Liver (tissue), 9 donors: Measurements from ENCODE around the gene AVL9. TPM values are rescaled to one million over a fixed set of nuclear protein-coding genes. Genes with fewer than 3 reads are reported as not detected.

ENCODE experiments used
- DNase-seq: peaks from one replicate; pipeline ENCODE4 v3.0.0-alpha.2; 2017; ENCODE audit warnings: low spot score
- H3K27ac ChIP-seq, 2 donors: one replicate each; pipeline ENCODE4 v1.7.0; 2013; ENCODE audit warnings: inconsistent platforms in 2 of 2, low read length in 2 of 2, control low read depth in 1 of 2, low read depth in 1 of 2, mild to moderate bottlenecking in 1 of 2
- H3K27me3 ChIP-seq, 4 donors: one replicate each; pipeline versions ENCODE4 v1.6.1 to v1.7.0; 2013; ENCODE audit warnings: low read length in 3 of 4, inconsistent platforms in 1 of 4, mild to moderate bottlenecking in 1 of 4, moderate library complexity in 1 of 4; ENCODE audit not compliant: control insufficient read depth in 4 of 4, insufficient read depth in 4 of 4
- H3K36me3 ChIP-seq, 4 donors: one replicate each; pipeline versions ENCODE4 v1.6.1 to v1.7.0; 2013; ENCODE audit warnings: low read length in 3 of 4, mild to moderate bottlenecking in 3 of 4, low read depth in 1 of 4, moderate library complexity in 1 of 4; ENCODE audit not compliant: control insufficient read depth in 4 of 4, insufficient read depth in 3 of 4
- H3K4me1 ChIP-seq, 4 donors: one replicate each; pipeline versions ENCODE4 v1.6.1 to v1.7.0; 2013; ENCODE audit warnings: low read length in 3 of 4, mild to moderate bottlenecking in 3 of 4, moderate library complexity in 1 of 4; ENCODE audit not compliant: control insufficient read depth in 4 of 4, insufficient read depth in 4 of 4
- H3K4me3 ChIP-seq, 3 donors: one replicate each; pipeline versions ENCODE4 v1.6.1 to v1.7.0; 2013; ENCODE audit warnings: low read length in 3 of 3, control low read depth in 1 of 3, low read depth in 1 of 3, mild to moderate bottlenecking in 1 of 3
- H3K9ac ChIP-seq, 2 donors: one replicate each; pipeline ENCODE4 v1.7.0; 2013; ENCODE audit warnings: low read length in 2 of 2, mild to moderate bottlenecking in 2 of 2, moderate library complexity in 2 of 2, control low read depth in 1 of 2, low read depth in 1 of 2
- H3K9me3 ChIP-seq, 4 donors: one replicate each; pipeline versions ENCODE4 v1.6.1 to v1.7.0; 2013; ENCODE audit warnings: low read length in 3 of 4; ENCODE audit not compliant: control insufficient read depth in 4 of 4
- ATF3 ChIP-seq: IDR thresholded peaks from 2 replicates; pipeline ENCODE4 v1.6.1; 2016; ENCODE audit warnings: antibody characterized with exemption
- CTCF ChIP-seq: fragments of 150-350 bp; IDR thresholded peaks from 2 replicates; pipeline ENCODE4 v1.5.1; 2017; ENCODE audit warnings: improper control_type of control experiment, low read depth, low read length; ENCODE audit not compliant: missing input control
- EGR1 ChIP-seq, 2 donors: IDR thresholded peaks; 2 replicates each; pipeline ENCODE4 v1.6.1; 2016 to 2018; ENCODE audit warnings: antibody characterized with exemption in 2 of 2, low read depth in 2 of 2
- FOXA1 ChIP-seq: IDR thresholded peaks from 2 replicates; pipeline ENCODE4 v1.6.1; 2016; ENCODE audit warnings: antibody characterized with exemption
- GABPA ChIP-seq, 2 donors: IDR thresholded peaks in 1 of 2; conservative IDR thresholded peaks in 1 of 2; 2 replicates each; pipeline ENCODE4 v1.6.1; 2016; ENCODE audit warnings: antibody characterized with exemption in 2 of 2, mild to moderate bottlenecking in 1 of 2, moderate library complexity in 1 of 2
- HNF4A ChIP-seq, 2 donors: conservative IDR thresholded peaks; 2 replicates each; pipeline ENCODE4 v1.6.1; 2016; ENCODE audit warnings: antibody characterized with exemption in 2 of 2, mild to moderate bottlenecking in 2 of 2
- JUND ChIP-seq, 2 donors: IDR thresholded peaks; 2 replicates each; pipeline ENCODE4 v1.6.1; 2016; ENCODE audit warnings: antibody characterized with exemption in 2 of 2
- NR2F2 ChIP-seq: IDR thresholded peaks from 2 replicates; pipeline ENCODE4 v1.6.1; 2016; ENCODE audit warnings: antibody characterized with exemption
- REST ChIP-seq: IDR thresholded peaks from 2 replicates; pipeline ENCODE4 v1.6.1; 2016; ENCODE audit warnings: antibody characterized with exemption, mild to moderate bottlenecking
- SP1 ChIP-seq: IDR thresholded peaks from 2 replicates; pipeline ENCODE4 v1.6.1; 2018; ENCODE audit warnings: antibody characterized with exemption, mild to moderate bottlenecking
- TAF1 ChIP-seq: conservative IDR thresholded peaks from 2 replicates; pipeline ENCODE4 v1.6.1; 2016; ENCODE audit warnings: antibody characterized with exemption, mild to moderate bottlenecking
- YY1 ChIP-seq: IDR thresholded peaks from 2 replicates; pipeline ENCODE4 v1.6.1; 2016; ENCODE audit warnings: antibody characterized with exemption, mild to moderate bottlenecking
- ZBTB33 ChIP-seq: IDR thresholded peaks from 2 replicates; pipeline ENCODE4 v1.6.1; 2016; ENCODE audit warnings: antibody characterized with exemption
- WGBS: extraction: QIAGEN DNeasy Blood & Tissue Kit; methylation state at CpG from one replicate; pipeline ENCODE4 v1.1.7; 2013; 5-methylcytosine and 5-hydroxymethylcytosine counted together
- polyA plus RNA-seq, 2 donors: library from polyadenylated mRNA; stranded (reverse) in 1 of 2; unstranded in 1 of 2; fragments of 200-250 nt in 1 of 2; fragments of >200 nt in 1 of 2; fragmentation: Nextera tagmentation in 1 of 2; extraction: Ambion mirVana in 1 of 2; gene quantifications; one replicate each; pipeline versions ENCODE4 v1.2.1 to v1.2.3, GENCODE V29; 2013 to 2015
- total RNA-seq, 2 donors: library from RNA; depleted of rRNA; stranded (reverse); fragments of >200 nt; gene quantifications; one replicate each; pipeline ENCODE4 v1.2.3, GENCODE V29; 2014
- donor health status: healthy.
- donor health status: healthy.
- donor health status: healthy.
- donor health status: healthy.
- donor health status: healthy.

The AVL9 gene
- total and polyA plus RNA-seq, 4 donors = 5.5 to 18.5 (median 11.6) TPM

DNA sequence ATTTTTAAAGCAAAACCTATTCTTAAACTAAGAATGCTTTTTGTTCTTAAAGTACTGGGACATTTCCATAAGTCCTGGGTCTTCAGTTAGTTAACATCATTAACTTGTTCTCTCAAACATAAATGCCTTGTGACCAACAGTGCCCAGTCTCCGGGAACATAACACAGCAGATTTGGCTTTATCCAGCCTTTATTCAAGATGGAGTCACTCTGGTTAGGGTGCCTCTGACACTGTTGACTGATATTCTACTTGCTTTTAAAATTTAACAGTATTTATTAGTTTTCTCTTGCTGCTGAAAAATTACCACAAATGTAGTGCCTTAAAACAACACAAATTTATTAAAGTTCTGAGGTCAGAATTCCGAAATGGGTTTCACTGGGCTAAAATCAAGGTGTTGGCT is 44.1 kb downstream of the AVL9 start (continued):
- no peak for TF ChIP-seq SP1
- no peak for TF ChIP-seq YY1

GRCh38 chr7:32539919-32540531 is 44.7 kb downstream of the AVL9 start:
- WGBS = 94% methylated on average over 4 of the region's 4 CpGs
- TF ChIP-seq FOXA1 (no peak), SP1 (no peak), EGR1 (IDR thresholded peaks at IDR 0.05; ENCODE audit: low read depth in 2 of 2) (no peak), REST (no peak), HNF4A (conservative IDR thresholded peaks at IDR 0.05) (no peak), ATF3 (no peak), JUND (IDR thresholded peaks at IDR 0.05) (no peak), TAF1 (no peak), YY1 (no peak), NR2F2 (no peak), ZBTB33 (no peak), CTCF (no peak), GABPA (IDR thresholded peaks at IDR 0.05 in 1 of 2, conservative IDR thresholded peaks at IDR 0.05 in 1 of 2) (no peak)

More at GRCh38 chr7:32539919-32540531, 44.7 kb downstream of the AVL9 start:
- Histone ChIP-seq H3K4me3 (no peak overlapping the region), H3K27me3 (no peaks in the 10 kb centered on the region), H3K4me1 (peaks cover 0 to 3% (median 0%) of the 10 kb centered on the region in 4 donors), H3K27ac (no peak overlapping the region), H3K9me3 (no peaks in the 10 kb centered on the region), H3K9ac (no peak overlapping the region), H3K36me3 (peaks cover 0 to 6% (median 4%) of the 10 kb centered on the region in 4 donors)
- no peak for DNase-seq
